GM11168 (cell line): Measurements from ENCODE around the gene CCNDBP1.

Experiments
- in situ Hi-C: fragments of 300-500 bp; cut with MboI; formaldehyde crosslinking; loops from one replicate; pipeline ENCODE4 v1.12.0; 2022; ENCODE audit warnings: low sequenced_read_pairs; ENCODE audit not compliant: unreplicated experiment

Gene CCNDBP1

GRCh38 chr15:43241100-43241499 lies 55.9 kb downstream of the CCNDBP1 start:
- in situ Hi-C loops = no loop called here

GRCh38 chr15:43242616-43243015 lies 57.4 kb downstream of the CCNDBP1 start:
- in situ Hi-C loops = no loop called here

- in situ Hi-C loops = no loop called here
These were observed 57.9 kb downstream of the CCNDBP1 start for GRCh38 chr15:43243020-43243645.

- in situ Hi-C loops = no loop called here
These were observed 58.9 kb downstream of the CCNDBP1 start for GRCh38 chr15:43244092-43244491.

GRCh38 chr15:43246261-43246774 lies 61.1 kb downstream of the CCNDBP1 start:
- in situ Hi-C loops = no loop called here
